Esophagus muscularis mucosa (tissue), 4 donors: ENCODE data around the gene DUSP16. TPM values are rescaled to one million over a fixed set of nuclear protein-coding genes. Genes with fewer than 3 reads are reported as not detected.

Experiments
- DNase-seq: peaks from one replicate; pipeline ENCODE4 v3.0.0-alpha.2; 2017; ENCODE audit errors: extremely low spot score
- H3K27ac ChIP-seq, 4 donors: fragments of 200-600 bp; sonication (generic); replicated peaks in 1 of 4; 1 replicate in 3 of 4; 2 replicates in 1 of 4; pipeline ENCODE4 v1.5.1; 2016 to 2019; ENCODE audit warnings: mild to moderate bottlenecking in 1 of 4
- H3K27me3 ChIP-seq, 4 donors: fragments of 200-600 bp; sonication (generic); one replicate each; pipeline versions ENCODE4 v1.5.1 to v1.6.0; 2016 to 2019
- H3K36me3 ChIP-seq, 4 donors: fragments of 200-600 bp; sonication (generic); one replicate each; pipeline ENCODE4 v1.5.1; 2016 to 2019
- H3K4me1 ChIP-seq, 4 donors: fragments of 200-600 bp; sonication (generic); one replicate each; pipeline ENCODE4 v1.5.1; 2016 to 2019
- H3K4me3 ChIP-seq, 4 donors: fragments of 200-600 bp; sonication (generic); 1 replicate in 2 of 4; 2 replicates in 2 of 4; pipeline ENCODE4 v1.5.1; 2016 to 2019; ENCODE audit warnings: mild to moderate bottlenecking in 4 of 4, moderate library complexity in 1 of 4
- H3K9me3 ChIP-seq, 4 donors: fragments of 200-600 bp; sonication (generic); 1 replicate in 3 of 4; 2 replicates in 1 of 4; pipeline ENCODE4 v1.5.1; 2016 to 2019
- EP300 ChIP-seq: sonication (generic); formaldehyde crosslinking; IDR thresholded peaks from one replicate; pipeline ENCODE4 v1.6.1; 2017; ENCODE audit warnings: antibody characterized with exemption
- POLR2A ChIP-seq: fragments of 450-650 bp; IDR thresholded peaks from one replicate; pipeline ENCODE4 v1.6.1; 2017; ENCODE audit warnings: antibody characterized with exemption, moderate library complexity, mild to moderate bottlenecking, low read depth
- POLR2AphosphoS5 ChIP-seq, 2 donors: sonication (generic); formaldehyde crosslinking; IDR thresholded peaks; one replicate each; pipeline ENCODE4 v1.6.1; 2017; ENCODE audit warnings: antibody characterized with exemption in 2 of 2
- WGBS: methylation state at CpG from one replicate; pipeline ENCODE4 v1.1.5; 2018; 5-methylcytosine and 5-hydroxymethylcytosine counted together
- intact Hi-C: fragments of 100-400 bp; cut with DNase I; formaldehyde crosslinking; loops from one replicate; pipeline ENCODE4 v1.15.1; 2023
- total RNA-seq, 4 donors: library from RNA; depleted of rRNA; stranded (reverse); fragments of >200 nt; gene quantifications; one replicate each; pipeline versions ENCODE4 v1.1.0 to v1.2.1, GENCODE V29; 2016
- TF ChIP-seq, protein P1 (sequence below), 3 experiments: fragments of 200-600 bp in 2 of 3; fragments of 450-650 bp in 1 of 3; sonication (generic) in 2 of 3; IDR thresholded peaks; one replicate each; pipeline ENCODE4 v1.5.1; 2017 to 2019; ENCODE audit warnings: antibody characterized with exemption in 3 of 3, mild to moderate bottlenecking in 2 of 3, moderate library complexity in 1 of 3

The DUSP16 gene
- total RNA-seq, 4 donors from 2014 or later, result 10.0 to 17.0 (median 13.9) TPM

DNA sequence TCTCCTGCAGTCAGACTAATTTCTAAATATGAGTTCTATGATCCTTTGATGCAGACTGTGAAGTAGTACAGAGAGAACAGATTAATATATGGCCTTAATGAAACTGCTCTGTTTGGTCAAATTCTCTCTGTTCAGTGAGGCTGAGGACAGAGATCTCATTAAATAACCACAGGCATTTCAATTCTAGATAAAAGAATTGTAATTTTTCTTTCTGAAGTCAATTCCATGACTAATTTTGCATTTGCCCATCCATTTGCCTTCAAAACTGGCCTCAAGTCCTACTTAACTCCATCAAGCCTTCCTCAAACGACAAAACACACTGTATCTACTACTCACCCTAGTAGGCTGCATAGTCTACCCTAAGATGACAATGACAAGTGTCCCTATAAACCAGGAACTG, 67.1 kb downstream of the DUSP16 start:
- Histone ChIP-seq H3K4me1 (no peaks in the 10 kb centered on the region), H3K4me3 (no peak overlapping the region), H3K9me3 (no peaks in the 10 kb centered on the region), H3K27me3 (no peaks in the 10 kb centered on the region), H3K36me3 (peaks cover 0 to 15% (median 4%) of the 10 kb centered on the region in 4 donors), H3K27ac (no peak overlapping the region)
- TF ChIP-seq, protein P1, sequence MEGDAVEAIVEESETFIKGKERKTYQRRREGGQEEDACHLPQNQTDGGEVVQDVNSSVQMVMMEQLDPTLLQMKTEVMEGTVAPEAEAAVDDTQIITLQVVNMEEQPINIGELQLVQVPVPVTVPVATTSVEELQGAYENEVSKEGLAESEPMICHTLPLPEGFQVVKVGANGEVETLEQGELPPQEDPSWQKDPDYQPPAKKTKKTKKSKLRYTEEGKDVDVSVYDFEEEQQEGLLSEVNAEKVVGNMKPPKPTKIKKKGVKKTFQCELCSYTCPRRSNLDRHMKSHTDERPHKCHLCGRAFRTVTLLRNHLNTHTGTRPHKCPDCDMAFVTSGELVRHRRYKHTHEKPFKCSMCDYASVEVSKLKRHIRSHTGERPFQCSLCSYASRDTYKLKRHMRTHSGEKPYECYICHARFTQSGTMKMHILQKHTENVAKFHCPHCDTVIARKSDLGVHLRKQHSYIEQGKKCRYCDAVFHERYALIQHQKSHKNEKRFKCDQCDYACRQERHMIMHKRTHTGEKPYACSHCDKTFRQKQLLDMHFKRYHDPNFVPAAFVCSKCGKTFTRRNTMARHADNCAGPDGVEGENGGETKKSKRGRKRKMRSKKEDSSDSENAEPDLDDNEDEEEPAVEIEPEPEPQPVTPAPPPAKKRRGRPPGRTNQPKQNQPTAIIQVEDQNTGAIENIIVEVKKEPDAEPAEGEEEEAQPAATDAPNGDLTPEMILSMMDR (IDR thresholded peaks at IDR 0.05), result no peak
- TF ChIP-seq POLR2A, result no peak
- no peak for TF ChIP-seq EP300
- no peak for TF ChIP-seq POLR2AphosphoS5 (IDR thresholded peaks at IDR 0.05)
- 100% methylated on average over 1 of the region's 1 CpG for WGBS
- no peak for DNase-seq
- intact Hi-C loops, result no loop called here

DNA sequence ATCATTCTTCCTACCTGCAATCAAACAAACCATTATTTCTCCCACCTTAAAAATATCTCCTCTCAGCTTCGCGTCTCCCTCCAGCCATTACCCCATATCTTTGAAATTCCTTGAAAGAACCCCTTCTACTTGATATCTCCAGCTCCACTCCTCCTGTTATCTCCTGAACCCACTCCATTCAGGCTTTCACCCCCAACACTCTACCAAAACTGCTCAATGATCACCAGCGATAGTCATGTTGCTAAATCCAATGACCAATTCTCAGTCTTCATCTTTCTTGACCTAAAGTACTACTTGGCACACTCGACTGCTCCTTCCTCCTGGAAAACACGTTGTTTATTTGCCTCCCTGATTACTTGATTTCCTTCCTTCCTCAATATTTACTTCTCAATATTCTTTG, 70.1 kb downstream of the DUSP16 start:
- Histone ChIP-seq H3K27me3 (no peaks in the 10 kb centered on the region), H3K27ac (no peak overlapping the region), H3K36me3 (peaks cover 0 to 11% (median 4%) of the 10 kb centered on the region in 4 donors), H3K9me3 (no peaks in the 10 kb centered on the region), H3K4me1 (no peaks in the 10 kb centered on the region), H3K4me3 (no peak overlapping the region)
- no peak for TF ChIP-seq POLR2A
- TF ChIP-seq POLR2AphosphoS5 (IDR thresholded peaks at IDR 0.05), result no peak
- no peak for TF ChIP-seq EP300
- TF ChIP-seq, protein P1 (IDR thresholded peaks at IDR 0.05), result no peak
- intact Hi-C loops, result no loop called here
- 86% methylated on average over 5 of the region's 5 CpGs for WGBS
- no peak for DNase-seq

DNA sequence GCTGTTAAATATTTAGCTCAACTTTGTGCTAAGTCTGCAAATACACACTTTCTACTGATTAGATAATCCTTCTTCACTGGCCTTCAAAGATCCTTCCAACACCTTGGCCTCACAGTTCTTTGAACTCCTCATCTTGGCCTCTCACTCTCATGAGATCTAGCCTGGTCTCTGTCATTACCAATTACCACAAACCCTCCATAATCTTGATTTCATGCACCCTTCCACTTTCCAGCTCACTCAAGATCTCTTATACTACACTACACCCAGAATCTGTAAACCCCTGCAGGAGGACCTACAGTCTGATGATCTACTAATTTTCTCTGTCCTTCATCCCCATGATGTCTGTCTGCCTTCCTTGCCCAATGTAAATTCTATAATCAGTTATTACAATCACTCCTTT, 71.1 kb downstream of the DUSP16 start:
- no peaks in the 10 kb centered on the region for H3K4me1 ChIP-seq
- no peak overlapping the region for H3K4me3 ChIP-seq
- no peak overlapping the region for H3K27ac ChIP-seq
- H3K27me3 ChIP-seq, result no peaks in the 10 kb centered on the region
- no peaks in the 10 kb centered on the region for H3K9me3 ChIP-seq
- TF ChIP-seq POLR2A (no peak), POLR2AphosphoS5 (IDR thresholded peaks at IDR 0.05) (no peak), EP300 (no peak)
- TF ChIP-seq, protein P1 (IDR thresholded peaks at IDR 0.05), result no peak
- H3K36me3 ChIP-seq, result peaks cover 0 to 16% (median 8%) of the 10 kb centered on the region in 4 donors
- intact Hi-C loops, result no loop called here
- no peak for DNase-seq

DNA sequence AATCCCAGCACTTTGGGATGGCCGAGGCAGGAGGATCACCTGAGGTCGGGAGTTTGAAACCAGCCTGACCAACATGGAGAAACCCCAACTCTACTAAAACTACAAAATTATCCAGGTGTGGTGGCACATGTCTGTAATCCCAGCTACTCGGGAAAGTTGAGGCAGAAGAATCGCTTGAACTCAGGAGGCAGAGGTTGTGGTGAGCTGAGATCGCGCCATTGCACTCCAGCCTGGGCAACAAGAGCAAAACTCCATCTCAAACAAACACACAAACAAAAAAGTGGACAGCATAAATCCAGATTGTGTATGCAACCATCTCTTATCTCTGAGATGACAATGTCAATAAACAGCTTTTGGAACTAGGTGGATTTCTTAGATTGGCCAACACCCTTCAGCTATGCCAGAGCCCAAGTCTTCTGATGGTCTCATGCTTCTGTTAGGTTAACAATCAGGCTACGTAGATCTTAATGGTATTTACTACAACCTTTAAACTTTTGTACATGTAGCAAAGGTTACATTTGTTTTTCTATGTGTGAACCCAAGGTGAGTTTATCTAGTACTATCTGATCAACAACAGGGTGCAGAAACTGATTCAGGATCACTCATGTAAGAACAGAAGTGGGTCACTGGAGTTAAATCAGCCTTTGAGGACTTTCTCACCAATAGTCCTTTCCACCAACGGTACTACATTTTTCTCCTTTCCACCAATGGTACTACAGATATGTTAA, 73.7 kb downstream of the DUSP16 start:
- H3K9me3 ChIP-seq, result no peaks in the 10 kb centered on the region
- intact Hi-C loops, result no loop called here
- H3K27ac ChIP-seq, result no peak overlapping the region
- DNase-seq, result no peak
- H3K4me3 ChIP-seq, result no peak overlapping the region
- WGBS, result 97% methylated on average over 8 of the region's 8 CpGs
- TF ChIP-seq, protein P1 (IDR thresholded peaks at IDR 0.05), result no peak
- TF ChIP-seq POLR2AphosphoS5 (IDR thresholded peaks at IDR 0.05) (no peak), EP300 (no peak), POLR2A (no peak)
- H3K4me1 ChIP-seq, result no peaks in the 10 kb centered on the region
- no peaks in the 10 kb centered on the region for H3K27me3 ChIP-seq
- H3K36me3 ChIP-seq, result peaks cover 0 to 36% (median 27%) of the 10 kb centered on the region in 4 donors

DNA sequence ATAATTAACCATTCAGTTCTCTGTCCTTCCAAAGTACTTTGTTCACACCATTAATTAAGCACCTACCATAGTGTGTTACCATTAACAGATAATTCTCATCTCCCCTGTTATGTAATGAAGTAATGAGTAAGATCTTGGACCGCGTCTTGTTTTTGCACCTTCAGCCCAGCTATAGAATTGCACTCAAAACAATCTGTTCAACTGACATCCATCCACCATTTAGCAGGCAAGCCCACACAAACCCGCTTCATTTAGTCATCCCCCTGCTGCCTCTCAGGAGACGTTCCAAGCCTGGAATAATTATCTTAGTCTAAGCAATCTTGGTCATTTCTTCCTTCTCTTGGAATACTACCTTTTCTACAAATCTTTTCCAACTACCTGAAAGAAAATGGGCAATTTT, 74.4 kb downstream of the DUSP16 start:
- H3K36me3 ChIP-seq, result peaks cover 0 to 36% (median 27%) of the 10 kb centered on the region in 4 donors

More for the DNA sequence above, 74.4 kb downstream of the DUSP16 start:
- intact Hi-C loops, result no loop called here
- Histone ChIP-seq H3K4me3 (no peak overlapping the region), H3K27ac (no peak overlapping the region), H3K4me1 (no peaks in the 10 kb centered on the region), H3K9me3 (no peaks in the 10 kb centered on the region), H3K27me3 (no peaks in the 10 kb centered on the region)
- DNase-seq, result no peak
- WGBS, result 94% methylated on average over 4 of the region's 4 CpGs
- TF ChIP-seq POLR2A (no peak), POLR2AphosphoS5 (IDR thresholded peaks at IDR 0.05) (no peak), EP300 (no peak)
- TF ChIP-seq, protein P1 (IDR thresholded peaks at IDR 0.05), result no peak
